Measurements from ENCODE around the gene TMPRSS9.
"Not testable (repeated sequence)": the region's sequence is repeated elsewhere in the genome, so short reads cannot be mapped to it uniquely, and the experiment has no call there.

Gene TMPRSS9

GRCh38 chr19:2342656-2343288 lies 17.3 kb upstream of the TMPRSS9 start:
- no peak for DNase-seq (ENCODE audit: low spot score)

- no peak for DNase-seq (ENCODE audit: low spot score)
Measured at GRCh38 chr19:2343289-2343982, 16.6 kb upstream of the TMPRSS9 start.

GRCh38 chr19:2344381-2344870 lies 15.6 kb upstream of the TMPRSS9 start:
- no peak for DNase-seq (ENCODE audit: low spot score)

DNA sequence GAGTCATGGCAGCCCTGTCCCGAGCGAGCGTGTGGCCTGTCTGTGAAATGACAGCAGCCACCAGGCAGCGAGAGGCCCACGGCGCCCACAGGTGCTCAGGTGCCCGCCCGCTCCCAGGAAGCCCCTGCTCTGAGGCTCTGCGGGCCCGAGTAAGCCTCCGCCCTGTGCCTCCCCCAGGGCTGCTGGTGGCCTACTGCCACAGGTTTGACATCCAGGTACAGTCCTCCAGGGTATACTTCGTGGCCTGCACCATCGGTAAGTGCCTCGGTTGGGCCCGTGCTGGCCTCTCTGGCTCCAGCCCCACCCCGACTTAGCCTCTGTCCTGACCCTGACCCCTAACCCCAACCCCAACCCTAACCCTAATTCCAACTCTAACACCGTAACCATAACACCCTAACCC lies 15.0 kb upstream of the TMPRSS9 start:
- DNase-seq (ENCODE audit: low spot score) = no peak

DNA sequence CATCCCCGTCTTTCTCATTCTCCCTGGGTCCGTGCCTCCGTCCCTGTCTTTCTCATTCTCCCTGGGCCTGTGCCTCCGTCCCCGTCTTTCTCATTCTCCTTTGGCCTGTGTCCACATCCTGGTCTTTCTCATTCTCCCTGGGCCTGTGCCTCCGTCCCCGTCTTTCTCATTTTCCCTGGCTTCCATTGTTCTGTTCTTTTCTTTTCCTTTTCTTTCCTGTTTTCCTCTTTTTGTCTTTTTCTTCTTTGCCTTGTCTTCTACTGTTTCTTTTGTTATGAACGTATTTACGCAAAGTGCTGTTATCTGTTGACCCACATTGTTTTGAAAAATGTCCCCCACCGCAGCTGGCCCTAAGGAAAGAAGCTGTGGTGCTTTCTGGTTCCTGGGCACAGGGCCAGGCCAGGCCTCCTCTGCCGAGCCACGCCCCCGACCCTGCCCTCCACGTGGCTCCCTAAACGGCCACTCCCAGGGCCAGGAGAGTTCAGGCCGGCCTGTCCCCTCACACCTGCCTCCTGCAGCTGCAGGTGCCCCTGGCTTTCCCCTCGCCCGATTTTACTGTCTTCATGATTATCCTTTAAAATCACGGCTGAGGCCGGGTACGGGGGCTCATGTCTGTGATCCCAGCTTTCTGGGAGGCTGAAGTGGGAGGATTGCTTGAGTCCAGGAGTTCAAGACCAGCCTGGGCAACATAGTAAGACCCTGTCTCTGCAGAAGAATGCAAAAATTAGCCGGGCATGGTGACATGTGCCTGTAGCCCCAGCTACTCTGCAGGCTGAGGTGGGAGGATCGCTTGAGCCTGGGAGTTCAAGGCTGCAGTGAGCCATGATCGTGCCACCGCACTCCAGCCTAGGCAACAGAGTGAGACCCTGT lies 14.0 kb upstream of the TMPRSS9 start:
- DNase-seq (ENCODE audit: low spot score) = no peak

DNA sequence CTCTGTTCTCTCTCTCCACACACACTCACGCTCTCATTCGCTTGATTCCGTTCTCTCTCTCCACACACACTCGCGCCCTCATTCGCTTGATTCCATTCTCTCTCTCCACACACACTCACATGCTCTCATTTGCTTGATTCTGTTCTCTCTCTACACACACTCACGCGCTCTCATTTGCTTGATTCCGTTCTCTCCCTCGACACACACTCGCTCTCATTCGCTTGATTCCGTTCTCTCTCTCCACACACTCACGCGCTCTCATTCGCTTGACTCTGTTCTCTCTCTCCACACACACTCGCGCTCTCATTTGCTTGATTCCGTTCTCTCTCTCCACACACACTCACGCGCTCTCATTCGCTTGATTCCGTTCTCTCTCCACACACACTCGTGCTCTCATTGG lies 10.2 kb upstream of the TMPRSS9 start:
- not testable (repeated sequence) for DNase-seq (ENCODE audit: low spot score)

DNA sequence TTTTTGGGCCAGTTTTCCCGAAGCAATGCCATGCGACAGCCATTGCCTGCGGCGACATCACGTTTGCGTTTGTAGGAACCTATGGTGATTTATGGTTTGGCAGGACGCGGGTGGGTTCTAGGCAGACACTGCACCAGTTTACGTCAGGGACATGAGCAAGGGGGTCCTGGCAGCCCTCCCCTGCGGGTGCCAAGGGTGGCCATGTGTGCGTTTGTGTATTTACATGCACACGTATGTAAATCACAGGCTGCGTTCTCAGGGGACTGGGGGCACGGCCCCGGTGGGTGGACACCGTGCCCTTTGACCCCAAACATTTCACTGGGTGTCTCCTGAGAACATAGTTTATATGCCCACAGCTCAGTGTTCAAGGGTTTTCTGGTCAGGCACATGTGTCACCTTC lies 9.4 kb upstream of the TMPRSS9 start:
- no peak for DNase-seq (ENCODE audit: low spot score)

DNA sequence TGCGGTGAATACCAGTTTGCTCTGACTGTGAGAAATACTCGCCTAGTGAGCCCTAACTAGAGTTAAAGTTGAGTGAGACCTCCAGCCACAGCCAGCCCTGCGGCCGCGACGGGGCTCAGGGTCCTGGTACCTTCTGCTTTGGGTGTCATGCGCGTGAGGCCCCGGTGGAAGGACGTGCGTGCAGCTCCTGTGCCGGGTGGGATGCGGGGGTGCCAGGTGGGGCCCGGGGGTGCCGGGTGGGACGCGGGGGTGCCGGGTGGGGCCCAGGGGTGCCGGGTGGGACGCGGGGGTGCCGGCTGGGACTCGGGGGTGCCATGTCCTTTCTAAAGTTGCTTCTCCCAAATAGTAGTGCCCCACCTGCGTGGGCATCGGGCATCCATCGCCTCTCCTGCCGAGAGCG lies 8.5 kb upstream of the TMPRSS9 start:
- DNase-seq (ENCODE audit: low spot score) = no peak

- DNase-seq (ENCODE audit: low spot score) = no peak
Measured at GRCh38 chr19:2352121-2352520, 7.9 kb upstream of the TMPRSS9 start.

DNA sequence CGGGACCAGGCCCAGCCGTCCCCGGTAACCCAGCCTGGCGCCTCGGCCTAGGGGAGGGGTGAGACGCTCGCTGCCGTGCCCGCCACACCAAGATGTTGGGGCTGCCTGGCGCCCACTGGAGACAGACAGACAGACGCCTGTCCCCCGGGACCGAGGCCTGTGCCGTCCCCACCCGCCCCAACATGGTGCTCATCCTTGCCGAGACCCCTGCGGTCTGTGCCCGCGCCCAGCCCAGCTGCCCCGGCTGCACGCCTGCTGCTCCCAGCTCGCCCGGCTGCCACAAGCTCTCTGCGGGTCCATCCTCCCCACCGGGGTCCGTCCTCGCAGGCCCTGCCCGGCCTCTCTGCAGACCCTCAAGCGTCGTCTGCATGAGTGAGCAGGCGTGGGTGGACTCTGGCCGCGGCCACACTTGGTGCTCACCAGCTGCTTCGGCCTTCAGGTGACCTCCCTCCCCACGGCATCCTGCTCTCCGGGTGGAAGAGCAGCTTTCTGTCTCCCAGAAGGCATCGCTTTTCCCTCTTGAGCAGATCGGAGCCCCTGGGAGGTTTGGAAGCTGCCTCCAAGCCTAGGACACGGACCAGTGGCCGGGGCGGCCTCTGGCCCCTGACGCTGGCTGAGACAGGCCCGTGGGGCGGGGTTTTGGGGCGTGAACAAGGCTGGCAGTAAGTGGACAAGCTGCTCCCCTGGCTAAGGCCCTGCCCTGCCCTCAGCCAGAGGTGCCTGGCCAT lies 6.7 kb upstream of the TMPRSS9 start:
- no peak for DNase-seq (ENCODE audit: low spot score)

- no peak for DNase-seq (ENCODE audit: low spot score)
Measured at GRCh38 chr19:2353887-2354592, 6.0 kb upstream of the TMPRSS9 start.

DNA sequence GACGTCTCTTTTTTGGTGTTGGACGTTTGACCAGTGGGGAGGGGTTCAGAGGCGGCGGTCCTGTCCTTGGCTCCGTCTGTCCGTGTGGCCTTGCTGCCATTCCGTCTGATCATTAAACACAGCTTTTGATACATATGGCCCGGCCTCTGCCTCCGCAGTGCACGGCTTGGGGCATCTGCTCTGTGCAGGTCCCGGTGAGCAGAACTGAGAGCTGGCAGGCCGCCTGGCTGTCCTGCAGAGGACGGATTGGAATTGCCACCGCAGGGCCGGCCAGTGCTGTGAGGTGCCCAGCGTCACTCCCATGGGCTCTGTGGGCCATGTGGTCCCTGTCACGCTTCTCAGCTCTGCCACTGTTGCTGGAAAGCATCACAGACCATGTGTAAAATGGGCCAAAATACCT lies 5.4 kb upstream of the TMPRSS9 start:
- DNase-seq (ENCODE audit: low spot score) = no peak

- no peak for DNase-seq (ENCODE audit: low spot score)
Measured at GRCh38 chr19:2355168-2356035, 4.7 kb upstream of the TMPRSS9 start.

DNA sequence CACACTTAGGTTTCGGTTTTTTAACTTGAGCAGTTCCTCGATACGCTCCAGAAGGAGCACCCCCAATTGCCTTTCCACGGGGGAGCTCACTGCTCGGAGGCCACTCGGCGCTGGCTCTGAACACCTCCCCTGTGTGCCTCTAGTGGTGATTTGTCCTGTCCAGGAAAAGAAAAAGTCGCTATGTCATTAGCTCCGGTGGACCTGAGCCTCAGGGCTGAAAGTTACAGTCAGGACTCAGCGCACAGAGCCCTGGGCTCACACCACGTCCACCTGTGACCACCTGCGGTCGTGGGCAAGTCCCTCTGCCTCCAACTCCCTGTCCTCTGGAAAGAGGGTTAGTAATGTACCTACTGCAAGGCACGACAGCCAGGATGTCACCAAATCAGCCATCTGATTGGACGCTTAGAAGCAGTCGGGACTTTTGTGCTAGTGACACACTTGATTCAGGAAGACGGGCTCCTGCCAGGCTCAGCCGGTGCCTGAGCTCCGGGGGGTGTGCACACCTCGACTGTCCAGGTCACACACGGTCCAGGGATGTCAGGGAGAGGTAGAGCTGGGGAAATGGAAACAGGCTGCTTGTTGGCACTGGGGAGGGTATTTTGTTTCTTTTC lies 3.9 kb upstream of the TMPRSS9 start:
- no peak for DNase-seq (ENCODE audit: low spot score)

DNA sequence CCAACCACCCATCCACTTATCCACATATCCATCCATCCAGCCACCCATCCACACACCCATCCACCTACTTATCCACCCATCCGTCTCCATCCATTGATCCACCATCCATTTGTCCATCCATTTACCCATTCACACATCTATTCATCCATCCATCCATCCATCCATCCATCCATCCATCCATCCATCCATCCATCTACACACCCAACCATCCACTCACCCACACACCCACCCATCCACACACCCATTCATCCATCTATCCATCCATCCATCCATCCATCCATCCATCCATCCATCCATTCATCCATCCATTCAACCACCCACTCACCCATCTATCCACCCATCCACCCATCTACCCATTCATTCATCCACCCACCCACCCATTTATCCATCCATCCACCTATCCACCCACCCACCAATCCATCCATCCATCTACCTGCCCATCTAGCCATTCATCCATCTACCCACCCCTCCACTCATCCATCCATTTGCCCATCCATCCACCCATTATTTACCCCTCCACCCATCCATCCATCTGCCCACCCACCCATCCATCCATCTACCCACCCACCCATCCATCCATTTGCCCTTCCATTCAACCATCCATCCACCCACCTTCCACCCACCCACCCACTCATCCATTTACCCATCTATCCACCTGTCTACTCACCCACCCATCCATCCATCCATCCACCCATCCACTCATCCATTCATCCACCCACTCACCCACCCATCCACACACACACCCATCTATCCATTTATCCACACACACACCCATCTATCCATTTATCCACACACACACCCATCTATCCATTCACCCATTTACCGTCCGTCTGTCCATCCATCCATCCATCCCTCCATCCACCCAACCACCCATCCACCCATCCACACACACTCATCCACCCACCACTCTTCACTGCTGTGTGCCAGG lies 2.5 kb upstream of the TMPRSS9 start:
- no peak for DNase-seq (ENCODE audit: low spot score)

GRCh38 chr19:2358548-2359173 lies 1.4 kb upstream of the TMPRSS9 start:
- no peak for DNase-seq (ENCODE audit: low spot score)

DNA sequence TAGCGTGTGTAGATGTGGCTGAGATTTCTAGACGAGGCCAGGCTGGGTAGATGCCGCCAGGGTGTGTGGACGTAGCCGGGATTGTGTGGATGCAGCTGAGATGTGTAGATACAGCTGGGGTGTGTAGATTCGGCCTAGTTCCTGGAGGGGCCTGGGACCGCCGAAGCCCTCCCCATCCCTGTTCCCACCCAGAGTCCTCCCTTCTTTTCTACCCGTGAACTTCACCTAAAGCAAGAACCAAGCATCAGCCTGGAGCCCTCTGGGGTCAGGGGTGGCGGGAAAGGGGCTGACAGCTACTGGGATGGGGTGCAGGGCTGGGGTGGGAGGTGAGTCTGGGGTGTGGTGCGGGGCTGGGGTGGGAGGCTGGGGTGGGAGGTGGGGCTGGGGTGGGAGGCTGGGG lies 768 bp downstream of the TMPRSS9 start:
- no peak for DNase-seq (ENCODE audit: low spot score)

DNA sequence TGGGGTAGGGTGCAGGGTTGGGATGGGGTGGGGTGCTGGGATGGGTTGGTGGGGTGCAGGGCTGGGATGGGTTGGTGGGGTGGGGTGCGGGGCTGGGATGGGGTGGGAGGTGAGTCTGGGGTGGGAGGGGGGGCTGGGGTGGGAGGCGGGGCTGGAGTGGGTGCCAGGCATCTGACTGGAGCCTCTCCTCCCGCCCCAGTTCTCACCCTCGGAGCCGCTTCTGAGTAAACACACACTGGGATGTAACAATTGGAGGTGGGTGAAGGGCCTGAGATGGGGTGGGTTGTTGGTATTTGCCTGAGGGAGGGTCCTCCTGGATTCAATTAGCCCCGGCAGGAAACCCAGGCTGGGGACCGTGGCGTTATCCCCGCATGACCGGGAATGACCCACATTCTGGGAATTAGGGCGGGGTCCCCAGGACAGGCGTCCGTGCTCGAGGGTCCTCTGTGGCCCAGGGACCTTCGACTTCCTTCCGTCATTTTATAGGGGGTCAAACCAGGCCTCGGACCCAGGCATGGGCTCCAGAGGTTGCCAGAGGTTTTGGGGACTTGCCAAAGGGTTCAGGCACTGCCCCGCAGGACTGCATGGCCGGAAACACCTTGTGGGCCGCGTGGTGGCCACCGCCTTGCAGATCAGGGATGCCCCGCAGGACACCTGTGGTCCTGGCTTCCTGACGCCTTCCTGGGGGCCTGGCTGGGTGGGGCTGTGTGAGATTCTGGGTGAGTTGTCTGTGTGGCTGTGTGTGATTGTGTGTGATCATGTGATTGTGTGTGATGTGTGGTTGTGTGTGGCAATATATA lies 1.4 kb downstream of the TMPRSS9 start:
- no peak for DNase-seq (ENCODE audit: low spot score)

Data from putamen (tissue), 1 donor.